Breast epithelium (tissue), 3 donors: ENCODE data around the gene NUDT17.
A peak's percentile ranks its signal among the peaks of the same experiment; 100 is the strongest.

Experiments
- POLR2A ChIP-seq: fragments of 450-650 bp; IDR thresholded peaks from one replicate; pipeline ENCODE4 v1.6.1; 2016; ENCODE audit warnings: antibody characterized with exemption, mild to moderate bottlenecking, moderate library complexity
- TF ChIP-seq, protein P1 (sequence below), 3 donors: fragments of 450-650 bp; IDR thresholded peaks; one replicate each; pipeline ENCODE4 v1.5.1; 2016 to 2017; ENCODE audit warnings: antibody characterized with exemption in 3 of 3, mild to moderate bottlenecking in 3 of 3, moderate library complexity in 3 of 3

DNA sequence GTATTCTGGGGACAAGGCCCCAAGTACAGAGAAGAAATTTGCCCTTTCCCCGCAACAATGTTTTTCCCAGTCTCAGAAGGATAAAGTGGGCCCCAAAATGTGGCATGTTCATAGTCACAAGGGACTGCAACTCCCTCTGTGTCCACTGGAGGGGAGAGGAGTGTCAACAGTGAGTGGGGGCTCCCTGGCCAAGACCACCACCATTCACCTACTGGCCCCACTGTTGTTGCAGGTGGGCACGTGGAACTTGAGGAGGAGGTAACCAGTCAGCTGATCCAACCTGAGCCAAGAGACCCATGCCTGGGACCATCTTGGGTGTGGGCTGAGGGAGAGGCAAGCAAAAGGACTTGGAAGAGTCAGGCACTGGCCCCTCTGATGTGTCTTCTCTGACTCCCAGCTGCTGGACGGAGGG is 777 bp downstream of the NUDT17 start:
- TF ChIP-seq, protein P1, sequence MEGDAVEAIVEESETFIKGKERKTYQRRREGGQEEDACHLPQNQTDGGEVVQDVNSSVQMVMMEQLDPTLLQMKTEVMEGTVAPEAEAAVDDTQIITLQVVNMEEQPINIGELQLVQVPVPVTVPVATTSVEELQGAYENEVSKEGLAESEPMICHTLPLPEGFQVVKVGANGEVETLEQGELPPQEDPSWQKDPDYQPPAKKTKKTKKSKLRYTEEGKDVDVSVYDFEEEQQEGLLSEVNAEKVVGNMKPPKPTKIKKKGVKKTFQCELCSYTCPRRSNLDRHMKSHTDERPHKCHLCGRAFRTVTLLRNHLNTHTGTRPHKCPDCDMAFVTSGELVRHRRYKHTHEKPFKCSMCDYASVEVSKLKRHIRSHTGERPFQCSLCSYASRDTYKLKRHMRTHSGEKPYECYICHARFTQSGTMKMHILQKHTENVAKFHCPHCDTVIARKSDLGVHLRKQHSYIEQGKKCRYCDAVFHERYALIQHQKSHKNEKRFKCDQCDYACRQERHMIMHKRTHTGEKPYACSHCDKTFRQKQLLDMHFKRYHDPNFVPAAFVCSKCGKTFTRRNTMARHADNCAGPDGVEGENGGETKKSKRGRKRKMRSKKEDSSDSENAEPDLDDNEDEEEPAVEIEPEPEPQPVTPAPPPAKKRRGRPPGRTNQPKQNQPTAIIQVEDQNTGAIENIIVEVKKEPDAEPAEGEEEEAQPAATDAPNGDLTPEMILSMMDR (IDR thresholded peaks at IDR 0.05) = peak; percentile 59 to 68 (median 66)
- no peak for TF ChIP-seq POLR2A
